Hepatocyte (in vitro differentiated cells): ENCODE measurements around the gene PCDHGA7. TPM values are rescaled to one million over a fixed set of nuclear protein-coding genes. Genes with fewer than 3 reads are reported as not detected.
"Not testable (repeated sequence)": the region's sequence is repeated elsewhere in the genome, so short reads cannot be mapped to it uniquely, and the experiment has no call there.

Experiments
- DNase-seq: peaks from one replicate; pipeline ENCODE4 v3.0.0-alpha.2; 2016; ENCODE audit warnings: low spot score
- H2AFZ ChIP-seq: fragments of 200-600 bp; sonication (generic); 2 replicates; pipeline ENCODE4 v1.6.0; 2016; ENCODE audit warnings: antibody characterized with exemption, mild to moderate bottlenecking
- H3K27ac ChIP-seq: fragments of 200-600 bp; sonication (generic); 2 replicates; pipeline ENCODE4 v1.5.1; 2016; ENCODE audit warnings: mild to moderate bottlenecking
- H3K27me3 ChIP-seq: fragments of 200-600 bp; sonication (generic); 2 replicates; pipeline ENCODE4 v1.6.1; 2016
- H3K36me3 ChIP-seq: fragments of 200-600 bp; sonication (generic); replicated peaks from 2 replicates; pipeline ENCODE4 v1.5.1; 2016; ENCODE audit warnings: low read depth; ENCODE audit not compliant: insufficient read depth
- H3K4me1 ChIP-seq: fragments of 200-600 bp; sonication (generic); 2 replicates; pipeline ENCODE4 v1.5.1; 2016; ENCODE audit warnings: mild to moderate bottlenecking, moderate library complexity; ENCODE audit not compliant: insufficient read depth
- H3K4me2 ChIP-seq: fragments of 200-600 bp; sonication (generic); 2 replicates; pipeline ENCODE4 v1.6.0; 2016
- H3K4me3 ChIP-seq: fragments of 200-600 bp; sonication (generic); 2 replicates; pipeline ENCODE4 v1.5.1; 2016; ENCODE audit warnings: mild to moderate bottlenecking
- H3K79me2 ChIP-seq: fragments of 200-600 bp; sonication (generic); 2 replicates; pipeline ENCODE4 v1.6.0; 2017; ENCODE audit warnings: mild to moderate bottlenecking
- H3K9me2 ChIP-seq: fragments of 200-600 bp; sonication (generic); replicated peaks from 2 replicates; pipeline ENCODE4 v1.6.0; 2017; ENCODE audit warnings: mild to moderate bottlenecking; ENCODE audit not compliant: insufficient read depth
- H3K9me3 ChIP-seq: fragments of 200-600 bp; sonication (generic); 2 replicates; pipeline ENCODE4 v1.5.1; 2016; ENCODE audit warnings: low read depth, mild to moderate bottlenecking
- H4K20me1 ChIP-seq: fragments of 200-600 bp; sonication (generic); 2 replicates; pipeline ENCODE4 v1.6.0; 2016; ENCODE audit warnings: mild to moderate bottlenecking; ENCODE audit not compliant: insufficient read depth, poor library complexity, severe bottlenecking
- CTCF ChIP-seq: fragments of 200-600 bp; sonication (generic); IDR thresholded peaks from 2 replicates; pipeline ENCODE4 v1.5.1; 2016; ENCODE audit warnings: antibody characterized with exemption, mild to moderate bottlenecking; ENCODE audit not compliant: poor library complexity
- EZH2 ChIP-seq: fragments of 200-600 bp; sonication (generic); IDR thresholded peaks from 2 replicates; pipeline ENCODE4 v1.6.1; 2016; ENCODE audit warnings: antibody characterized with exemption, mild to moderate bottlenecking, borderline replicate concordance
- EZH2phosphoT487 ChIP-seq: fragments of 200-600 bp; sonication (generic); IDR thresholded peaks from one replicate; pipeline ENCODE4 v1.6.1; 2018; ENCODE audit warnings: antibody characterized with exemption, mild to moderate bottlenecking, low read depth, moderate library complexity; ENCODE audit not compliant: unreplicated experiment, severe bottlenecking
- WGBS: methylation state at CpG from one replicate; pipeline ENCODE4 v1.1.6; 2016; ENCODE audit warnings: low lambda C conversion rate; ENCODE audit errors: missing lambda C conversion rate; 5-methylcytosine and 5-hydroxymethylcytosine counted together
- polyA plus RNA-seq: library from polyadenylated mRNA; unstranded; fragments of >200 nt; fragmentation: Nextera tagmentation; extraction: Ambion mirVana; gene quantifications from 2 replicates; pipeline ENCODE4 v1.2.1, GENCODE V29; 2016
- total RNA-seq: library from RNA; depleted of rRNA; stranded (reverse); fragments of >200 nt; gene quantifications from 2 replicates; pipeline ENCODE4 v1.2.3, GENCODE V29; 2014

PCDHGA7 gene
- total and polyA plus RNA-seq, 2 experiments from 2014 or later, result 0.10 TPM; not detected in 1

GRCh38 chr5:141373673-141374317 lies 8.7 kb upstream of the PCDHGA7 start, which contains the start of gene PCDHGA6:
Gene PCDHGA6, plus strand, starts transcription at chr5:141373891. Its CDS starts 193 bp downstream, at chr5:141374084.
- Histone ChIP-seq H3K4me2 (no peak within 1 kb of the TSS), H4K20me1 (no peaks in the 10 kb centered on the region), H3K4me1 (no peaks in the 10 kb centered on the region), H3K27ac (no peak within 1 kb of the TSS), H3K27me3 (no peaks in the 10 kb centered on the region), H2AFZ (no peak within 1 kb of the TSS), H3K36me3 (no peaks in the 10 kb centered on the region), H3K79me2 (no peaks in the 10 kb centered on the region), H3K9me3 (no peaks in the 10 kb centered on the region), H3K4me3 (no peak within 1 kb of the TSS), H3K9me2 (no peaks in the 10 kb centered on the region)
- TF ChIP-seq EZH2 (no peak), CTCF (no peak), EZH2phosphoT487 (no peak)
- no peak for DNase-seq
- 94% methylated on average over 27 of the region's 27 CpGs for WGBS

GRCh38 chr5:141374627-141375026 lies 7.9 kb upstream of the PCDHGA7 start:
- Histone ChIP-seq H3K27ac (no peak overlapping the region), H3K4me1 (no peaks in the 10 kb centered on the region), H3K9me3 (no peaks in the 10 kb centered on the region), H3K4me3 (no peak overlapping the region), H3K79me2 (no peaks in the 10 kb centered on the region), H2AFZ (no peak overlapping the region), H3K4me2 (no peak overlapping the region), H4K20me1 (no peaks in the 10 kb centered on the region), H3K36me3 (no peaks in the 10 kb centered on the region), H3K9me2 (no peaks in the 10 kb centered on the region), H3K27me3 (no peaks in the 10 kb centered on the region)
- no peak for TF ChIP-seq EZH2phosphoT487
- TF ChIP-seq EZH2, result no peak
- TF ChIP-seq CTCF, result no peak
- no peak for DNase-seq
- 94% methylated on average over 14 of the region's 14 CpGs for WGBS

GRCh38 chr5:141375444-141376155 lies 6.9 kb upstream of the PCDHGA7 start:
- H3K4me3 ChIP-seq, H3K79me2 ChIP-seq, DNase-seq, H3K4me2 ChIP-seq, H3K27me3 ChIP-seq, H2AFZ ChIP-seq, H3K9me3 ChIP-seq, H3K4me1 ChIP-seq, H3K9me2 ChIP-seq, H4K20me1 ChIP-seq, H3K36me3 ChIP-seq, H3K27ac ChIP-seq: not testable (repeated sequence)
- WGBS, result 97% methylated on average over 31 of the region's 48 CpGs

GRCh38 chr5:141383345-141383744 lies 803 bp downstream of the PCDHGA7 start:
- Histone ChIP-seq H3K9me2 (no peaks in the 10 kb centered on the region), H3K4me3 (no peak overlapping the region), H3K9me3 (peaks cover 1% of the 10 kb centered on the region), H3K36me3 (no peaks in the 10 kb centered on the region), H3K4me1 (no peaks in the 10 kb centered on the region), H3K27me3 (no peaks in the 10 kb centered on the region), H3K4me2 (no peak overlapping the region), H2AFZ (no peak overlapping the region), H3K79me2 (no peaks in the 10 kb centered on the region), H3K27ac (no peak overlapping the region), H4K20me1 (no peaks in the 10 kb centered on the region)
- TF ChIP-seq CTCF (no peak), EZH2phosphoT487 (no peak), EZH2 (no peak)
- 96% methylated on average over 21 of the region's 21 CpGs for WGBS
- no peak for DNase-seq
